Activated CD4-positive, alpha-beta T cell treated with anti-CD3 and anti-CD28 coated beads for 36 hours (primary cell): ENCODE data around the gene TOMM40. TPM values are rescaled to one million over a fixed set of nuclear protein-coding genes. Genes with fewer than 3 reads are reported as not detected.
"Not testable (repeated sequence)": the region's sequence is repeated elsewhere in the genome, so short reads cannot be mapped to it uniquely, and the experiment has no call there.

Source experiments
- ATAC-seq: fragments of 200-7000 bp; cut with Tn5 transposase; one replicate; pipeline ENCODE4 v1.10.0; 2021; ENCODE audit warnings: mild to moderate bottlenecking, moderate library complexity
- CTCF ChIA-PET: fragments of 350-600 bp; sonication (Branson Sonifier 250); formaldehyde crosslinking; loops from one replicate; lab custom pipeline; 2021; ENCODE audit warnings: antibody characterized with exemption; lab: Charles Lee
- POLR2A ChIA-PET: fragments of 350-600 bp; sonication (Branson Sonifier 250); formaldehyde crosslinking; loops from one replicate; lab custom pipeline; 2021; ENCODE audit warnings: antibody characterized with exemption, inconsistent platforms; lab: Charles Lee
- DNase-seq: peaks from one replicate; pipeline ENCODE4 v3.0.0-alpha.2; 2020
- H3K27ac Mint-ChIP-seq: one replicate; pipeline ENCODE4 v1.8.0; 2021; ENCODE audit warnings: mixed read lengths
- H3K27me3 Mint-ChIP-seq: one replicate; pipeline ENCODE4 v1.8.0; 2021; ENCODE audit warnings: mixed read lengths
- H3K36me3 Mint-ChIP-seq: one replicate; pipeline ENCODE4 v1.8.0; 2021; ENCODE audit warnings: low read depth, mixed read lengths
- H3K4me1 Mint-ChIP-seq: one replicate; pipeline ENCODE4 v1.8.0; 2021; ENCODE audit warnings: mixed read lengths
- H3K4me3 Mint-ChIP-seq: one replicate; pipeline ENCODE4 v1.8.0; 2021; ENCODE audit warnings: mild to moderate bottlenecking, moderate library complexity, mixed read lengths
- H3K9me3 Mint-ChIP-seq: one replicate; pipeline ENCODE4 v1.8.0; 2021; ENCODE audit warnings: low read depth, mixed read lengths
- intact Hi-C, 2 experiments: fragments of 100-400 bp; cut with DNase I in 1 of 2; cut with micrococcal nuclease in 1 of 2; formaldehyde crosslinking; loops; one replicate each; pipeline versions ENCODE4 v1.14.2 to v1.15.1; 2022 to 2024; cut with DNase I, micrococcal nuclease
- total RNA-seq, 2 experiments: library from RNA; stranded (reverse); gene quantifications; one replicate each; pipeline ENCODE4 v1.2.3, GENCODE V29; 2021

Gene TOMM40
- total RNA-seq, 2 experiments from 2014 or later: 120 to 132 TPM

DNA sequence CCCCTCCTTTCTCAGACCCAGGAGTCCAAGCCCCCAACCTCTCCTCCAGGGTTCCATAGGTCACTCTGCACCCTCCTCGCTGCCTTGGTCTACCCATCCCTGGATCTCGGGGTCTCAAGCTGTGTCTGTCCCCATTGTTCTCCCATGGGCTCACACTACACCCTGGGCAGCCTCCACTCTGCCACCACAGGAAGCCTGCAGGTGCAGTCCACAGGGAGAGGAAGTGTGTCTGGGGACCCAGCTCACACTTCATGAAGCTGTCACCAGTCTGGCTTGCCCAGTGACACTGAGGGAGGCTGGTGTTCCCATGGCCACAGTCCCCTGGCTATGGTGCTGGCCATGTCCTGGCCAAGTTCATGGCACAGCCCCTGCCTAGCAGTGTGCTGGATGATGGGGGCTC, 39.6 kb upstream of the TOMM40 start:
- intact Hi-C loops: no loop called here
- no peaks in the 10 kb centered on the region for H3K9me3 Mint-ChIP-seq
- no peak overlapping the region for H3K4me3 Mint-ChIP-seq
- H3K27me3 Mint-ChIP-seq: peaks cover 16% of the 10 kb centered on the region
- H3K4me1 Mint-ChIP-seq: peaks cover 10% of the 10 kb centered on the region
- ChIA-PET POLR2A (no interaction called here), CTCF (no interaction called here)
- no peak for DNase-seq
- no peaks in the 10 kb centered on the region for H3K36me3 Mint-ChIP-seq
- no peak overlapping the region for H3K27ac Mint-ChIP-seq
- ATAC-seq: no peak

DNA sequence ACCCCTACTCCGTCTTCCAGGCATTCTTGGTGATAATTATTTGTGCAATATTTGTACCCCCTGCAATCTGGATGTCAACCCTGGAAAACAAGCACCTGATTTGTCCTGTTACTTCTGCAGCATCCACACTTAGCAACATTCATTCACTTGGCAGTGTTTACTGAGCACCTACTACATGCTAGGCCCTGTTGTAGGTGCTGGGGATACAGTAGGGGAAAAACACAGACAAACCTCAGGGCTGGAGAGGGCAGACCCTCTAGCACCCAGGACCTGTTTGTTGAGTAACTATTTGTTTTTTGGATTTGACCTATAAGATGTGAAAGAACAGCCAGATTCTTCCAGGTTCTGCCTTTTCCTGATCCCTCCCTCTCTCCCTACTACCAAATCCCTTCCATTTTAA, 35.4 kb upstream of the TOMM40 start:
- CTCF ChIA-PET: no interaction called here
- Mint-ChIP-seq H3K27ac (no peak overlapping the region), H3K36me3 (no peaks in the 10 kb centered on the region), H3K4me1 (no peaks in the 10 kb centered on the region), H3K4me3 (no peak overlapping the region), H3K27me3 (peaks cover 4% of the 10 kb centered on the region), H3K9me3 (no peaks in the 10 kb centered on the region)
- ATAC-seq (no peak), DNase-seq (no peak)
- POLR2A ChIA-PET: no interaction called here
- intact Hi-C loops: no loop called here

GRCh38 chr19:44856421-44857083, 34.5 kb upstream of the TOMM40 start:
- DNase-seq (no peak), ATAC-seq (no peak)
- CTCF ChIA-PET: no interaction called here
- Mint-ChIP-seq H3K27ac (no peak overlapping the region), H3K9me3 (no peaks in the 10 kb centered on the region), H3K27me3 (peaks cover 4% of the 10 kb centered on the region), H3K4me1 (no peaks in the 10 kb centered on the region), H3K36me3 (no peaks in the 10 kb centered on the region), H3K4me3 (no peak overlapping the region)
- POLR2A ChIA-PET: interaction anchor here (0.6 kb wide), 1 partner anchor 108 kb away, joined by 3 read pairs; no protein-coding TSS in a partner anchor
- intact Hi-C loops: no loop called here

DNA sequence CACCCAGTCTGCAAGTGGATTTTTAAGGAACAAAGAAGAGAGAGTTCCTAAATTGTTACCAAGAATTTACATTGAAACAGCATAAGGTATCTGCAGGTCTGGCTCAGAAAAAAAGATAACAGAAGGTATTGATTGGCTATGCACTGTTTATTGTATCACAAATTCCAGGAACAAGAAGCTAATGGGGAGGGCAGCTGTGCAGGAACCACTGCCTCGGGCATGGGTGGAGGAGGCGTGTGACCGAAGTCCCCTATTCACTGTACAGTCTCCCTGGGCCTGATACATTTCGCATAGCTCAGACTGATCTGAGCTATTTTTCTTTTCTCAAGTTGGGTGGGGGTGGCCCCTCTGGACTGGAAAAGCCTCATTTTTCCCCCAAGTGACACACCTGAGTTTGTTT, 33.2 kb upstream of the TOMM40 start:
- DNase-seq: no peak
- H3K27ac Mint-ChIP-seq: no peak overlapping the region
- no peak overlapping the region for H3K4me3 Mint-ChIP-seq
- CTCF ChIA-PET: no interaction called here
- intact Hi-C loops: no loop called here
- POLR2A ChIA-PET: no interaction called here
- no peaks in the 10 kb centered on the region for H3K9me3 Mint-ChIP-seq
- no peak for ATAC-seq
- no peaks in the 10 kb centered on the region for H3K4me1 Mint-ChIP-seq
- peaks cover 4% of the 10 kb centered on the region for H3K27me3 Mint-ChIP-seq
- H3K36me3 Mint-ChIP-seq: no peaks in the 10 kb centered on the region

DNA sequence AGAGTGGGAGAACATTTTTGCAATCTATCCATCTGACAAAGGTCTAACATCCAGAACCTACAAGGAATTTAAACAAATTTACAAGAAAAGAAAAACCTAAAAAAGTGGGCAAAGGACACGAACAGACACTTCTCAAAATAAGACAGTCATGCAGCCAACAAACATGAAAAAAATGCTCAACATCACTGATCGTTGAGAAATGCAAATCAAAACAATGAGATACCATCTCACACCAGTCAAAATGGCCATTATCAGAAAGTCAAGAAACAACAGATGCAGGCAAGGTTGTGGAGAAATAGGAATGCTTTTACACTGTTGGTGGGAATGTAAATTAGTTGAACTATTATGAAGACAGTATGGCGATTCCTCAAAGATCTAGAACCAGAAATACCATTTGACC, 29.5 kb upstream of the TOMM40 start:
- DNase-seq, H3K9me3 Mint-ChIP-seq, H3K27me3 Mint-ChIP-seq, H3K27ac Mint-ChIP-seq, POLR2A ChIA-PET, ATAC-seq, H3K4me1 Mint-ChIP-seq, CTCF ChIA-PET, intact Hi-C loops, H3K4me3 Mint-ChIP-seq, H3K36me3 Mint-ChIP-seq: not testable (repeated sequence)

DNA sequence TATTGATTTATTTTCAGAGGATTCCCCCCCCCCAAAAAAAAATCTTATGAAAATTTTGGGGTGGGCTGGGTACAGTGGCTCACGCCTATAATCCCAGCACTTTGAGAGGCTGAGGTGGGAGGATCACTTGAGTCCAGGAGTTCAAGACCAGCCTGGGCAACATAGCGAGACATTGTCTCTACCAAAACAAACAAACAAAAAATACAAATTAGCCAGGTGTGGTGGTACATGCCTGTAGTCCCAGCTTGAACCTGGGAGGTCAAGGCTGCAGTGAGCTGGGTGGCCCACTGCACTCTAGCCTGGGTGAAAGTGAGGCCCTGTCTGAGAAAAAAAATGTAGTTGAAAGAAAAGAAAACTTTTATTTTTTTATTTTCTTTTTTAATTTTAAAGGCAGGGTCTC, 27.1 kb upstream of the TOMM40 start:
- Mint-ChIP-seq H3K27me3 (peaks cover 2% of the 10 kb centered on the region), H3K27ac (no peak overlapping the region), H3K36me3 (no peaks in the 10 kb centered on the region), H3K9me3 (no peaks in the 10 kb centered on the region), H3K4me1 (no peaks in the 10 kb centered on the region), H3K4me3 (no peak overlapping the region)
- CTCF ChIA-PET: no interaction called here
- intact Hi-C loops: no loop called here
- ATAC-seq: no peak
- DNase-seq: no peak
- POLR2A ChIA-PET: no interaction called here

- Mint-ChIP-seq H3K27ac (no peak overlapping the region), H3K4me1 (no peaks in the 10 kb centered on the region), H3K27me3 (no peaks in the 10 kb centered on the region), H3K9me3 (no peaks in the 10 kb centered on the region), H3K4me3 (no peak overlapping the region), H3K36me3 (no peaks in the 10 kb centered on the region)
- ChIA-PET CTCF (no interaction called here), POLR2A (no interaction called here)
- DNase-seq: no peak
- intact Hi-C loops: no loop called here
- ATAC-seq: no peak
Observed at GRCh38 chr19:44865196-44865767, 25.8 kb upstream of the TOMM40 start.

- Mint-ChIP-seq H3K27ac (no peak overlapping the region), H3K27me3 (no peaks in the 10 kb centered on the region), H3K4me3 (no peak overlapping the region), H3K4me1 (no peaks in the 10 kb centered on the region), H3K9me3 (no peaks in the 10 kb centered on the region), H3K36me3 (no peaks in the 10 kb centered on the region)
- ChIA-PET POLR2A (no interaction called here), CTCF (no interaction called here)
- no peak for ATAC-seq
- intact Hi-C loops: no loop called here
- no peak for DNase-seq
Observed at GRCh38 chr19:44866664-44867063, 24.4 kb upstream of the TOMM40 start.

DNA sequence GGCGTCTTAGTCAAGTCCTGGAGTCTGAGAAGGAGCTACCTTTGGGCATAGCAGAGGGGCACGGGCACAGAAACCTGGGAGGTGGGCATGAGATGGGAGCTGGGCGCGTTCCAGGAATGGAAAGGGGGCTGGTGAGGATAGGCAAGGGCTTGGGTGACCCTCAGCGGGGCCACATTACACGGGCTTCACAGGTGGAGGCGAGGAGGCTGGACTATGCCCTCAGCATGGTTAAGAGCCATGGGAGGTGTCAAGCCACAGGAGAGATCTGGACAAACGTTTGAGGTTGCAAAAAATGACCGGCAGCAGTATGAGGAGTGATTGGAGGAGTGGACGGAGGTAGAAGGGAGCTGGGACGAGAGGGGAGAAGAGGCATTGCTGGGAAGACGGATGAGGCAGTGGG, 23.5 kb upstream of the TOMM40 start:
- Mint-ChIP-seq H3K27ac (no peak overlapping the region), H3K4me3 (no peak overlapping the region), H3K36me3 (no peaks in the 10 kb centered on the region), H3K4me1 (no peaks in the 10 kb centered on the region), H3K27me3 (no peaks in the 10 kb centered on the region), H3K9me3 (no peaks in the 10 kb centered on the region)
- ATAC-seq: no peak
- POLR2A ChIA-PET: no interaction called here
- intact Hi-C loops: no loop called here
- no peak for DNase-seq
- CTCF ChIA-PET: no interaction called here

DNA sequence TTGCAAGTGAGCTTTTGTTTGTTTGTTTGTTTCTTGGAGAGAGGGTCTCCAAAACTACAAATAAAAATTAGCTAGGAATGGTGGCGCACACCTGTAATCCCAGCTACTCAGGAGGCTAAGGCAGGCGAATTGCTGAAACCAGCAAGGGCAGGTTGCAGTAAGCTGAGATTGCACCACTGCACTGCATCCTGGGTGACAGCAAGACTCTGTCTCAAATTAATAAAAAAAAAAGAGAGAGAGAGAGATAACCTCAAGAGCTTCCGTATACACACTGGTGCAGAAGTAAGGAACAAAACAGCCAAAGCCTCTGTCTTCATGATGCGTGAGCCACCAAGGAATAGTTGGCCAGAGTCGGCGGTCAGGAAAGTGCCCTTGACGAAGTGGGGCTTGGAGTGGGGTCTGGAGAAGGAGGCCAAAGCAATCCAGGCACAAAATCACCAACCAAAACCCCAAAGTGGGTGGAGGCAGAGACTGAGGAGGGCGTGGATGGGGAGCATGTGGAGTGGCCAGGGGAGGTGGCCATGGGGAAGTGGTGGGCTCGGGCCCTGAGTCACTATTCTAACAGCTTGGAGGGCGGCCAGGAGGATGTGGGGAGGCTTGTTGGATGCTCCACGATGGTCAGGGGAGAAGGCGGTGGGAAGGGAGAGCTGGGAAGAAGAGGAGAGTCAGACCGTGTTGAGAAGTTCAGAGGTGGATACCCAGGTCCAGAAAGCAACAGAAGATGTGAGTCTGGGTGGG, 21.2 kb upstream of the TOMM40 start:
- Mint-ChIP-seq H3K36me3 (no peaks in the 10 kb centered on the region), H3K27me3 (no peaks in the 10 kb centered on the region), H3K27ac (no peak overlapping the region), H3K9me3 (no peaks in the 10 kb centered on the region), H3K4me3 (no peak overlapping the region), H3K4me1 (no peaks in the 10 kb centered on the region)
- ATAC-seq: no peak
- POLR2A ChIA-PET: no interaction called here
- DNase-seq: no peak
- intact Hi-C loops: no loop called here
- CTCF ChIA-PET: interaction anchor here (0.7 to 1.3 kb wide), 3 partner anchors 11 to 317 kb away, joined by 3 to 4 read pairs (median 3); no protein-coding TSS in a partner anchor

DNA sequence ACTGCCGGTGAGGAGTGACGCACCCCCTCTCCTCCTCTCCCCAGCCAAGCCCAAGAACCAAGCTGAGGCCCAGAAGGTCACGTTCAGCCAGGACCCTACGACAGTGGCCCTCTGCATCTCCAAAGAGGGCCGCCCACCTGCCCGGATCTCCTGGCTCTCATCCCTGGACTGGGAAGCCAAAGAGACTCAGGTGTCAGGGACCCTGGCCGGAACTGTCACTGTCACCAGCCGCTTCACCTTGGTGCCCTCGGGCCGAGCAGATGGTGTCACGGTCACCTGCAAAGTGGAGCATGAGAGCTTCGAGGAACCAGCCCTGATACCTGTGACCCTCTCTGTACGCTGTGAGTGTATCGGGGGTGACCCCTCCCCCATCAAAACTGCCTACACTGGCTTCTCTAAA, 19.2 kb upstream of the TOMM40 start:
- POLR2A ChIA-PET: no interaction called here
- no peaks in the 10 kb centered on the region for H3K27me3 Mint-ChIP-seq
- H3K9me3 Mint-ChIP-seq: no peaks in the 10 kb centered on the region
- no peak overlapping the region for H3K27ac Mint-ChIP-seq
- CTCF ChIA-PET: no interaction called here
- no peaks in the 10 kb centered on the region for H3K4me1 Mint-ChIP-seq
- ATAC-seq (no peak), DNase-seq (no peak)
- H3K36me3 Mint-ChIP-seq: no peaks in the 10 kb centered on the region
- intact Hi-C loops: no loop called here
- no peak overlapping the region for H3K4me3 Mint-ChIP-seq

DNA sequence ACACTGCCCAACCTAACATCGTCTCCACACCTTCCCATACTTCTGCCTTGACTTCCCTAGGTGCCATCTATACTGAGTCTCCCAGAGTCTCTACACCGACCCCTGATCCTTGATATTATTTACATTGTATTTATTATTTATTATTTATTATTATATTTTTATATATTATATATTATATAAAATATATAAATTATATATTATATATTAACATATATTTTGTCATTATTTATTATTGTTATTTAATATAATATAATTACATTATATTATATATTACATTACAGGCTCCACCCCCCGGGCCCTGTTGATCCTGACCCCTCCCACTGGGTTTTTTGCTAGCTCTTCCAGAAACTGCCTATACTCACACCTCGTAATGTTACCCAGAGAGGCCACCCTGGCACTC, 18.4 kb upstream of the TOMM40 start:
- H3K4me1 Mint-ChIP-seq: peaks cover 5% of the 10 kb centered on the region
- H3K36me3 Mint-ChIP-seq: no peaks in the 10 kb centered on the region
- H3K9me3 Mint-ChIP-seq: no peaks in the 10 kb centered on the region
- no peak overlapping the region for H3K4me3 Mint-ChIP-seq
- POLR2A ChIA-PET: no interaction called here
- intact Hi-C loops: no loop called here
- CTCF ChIA-PET: interaction anchor here (0.8 kb wide), 1 partner anchor 22 kb away, joined by 3 read pairs; no protein-coding TSS in a partner anchor
- no peaks in the 10 kb centered on the region for H3K27me3 Mint-ChIP-seq
- DNase-seq (no peak), ATAC-seq (no peak)
- no peak overlapping the region for H3K27ac Mint-ChIP-seq
